NT2/D1 (cell line): ENCODE data around the gene BMP10.

Source experiments
- YY1 ChIP-seq: IDR thresholded peaks from 2 replicates; pipeline ENCODE4 v1.6.1; 2011; ENCODE audit not compliant: insufficient read length, insufficient read depth
- ZNF274 ChIP-seq: IDR thresholded peaks from 2 replicates; pipeline ENCODE4 v1.6.1; 2011; ENCODE audit warnings: mild to moderate bottlenecking, low read depth, low read length

DNA sequence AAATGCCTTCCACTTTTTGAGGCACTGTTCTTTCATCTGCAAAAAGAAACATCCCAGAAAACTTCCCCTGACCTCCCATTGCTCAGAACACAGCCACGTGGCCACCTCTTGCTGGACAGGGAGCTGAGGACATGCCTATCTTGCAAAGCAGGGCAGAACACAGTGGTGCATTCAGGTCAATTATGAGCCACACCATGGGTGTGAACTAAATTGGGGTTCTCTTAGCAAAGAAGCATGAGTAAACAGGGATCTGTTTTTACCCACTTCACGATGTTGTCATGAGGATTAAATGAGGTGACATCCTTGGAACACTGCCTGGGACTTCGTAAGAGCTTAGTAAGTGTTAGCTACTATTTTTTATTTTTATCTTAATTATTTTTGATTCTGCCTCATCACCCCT, 25.1 kb downstream of the BMP10 start:
- no peak for TF ChIP-seq ZNF274
- TF ChIP-seq YY1 = no peak
